CD4-positive, alpha-beta T cell (primary cell): ENCODE results near the gene CD2AP. TPM values are rescaled to one million over a fixed set of nuclear protein-coding genes. Genes with fewer than 3 reads are reported as not detected.

ENCODE experiments used
- ATAC-seq: fragments of 200-7000 bp; cut with Tn5 transposase; one replicate; pipeline ENCODE4 v1.10.0; 2022; ENCODE audit warnings: mild to moderate bottlenecking; ENCODE audit not compliant: poor library complexity
- CTCF ChIA-PET: fragments of 350-600 bp; sonication (Branson Sonifier 250); formaldehyde crosslinking; loops from one replicate; lab custom pipeline; 2021; ENCODE audit warnings: antibody characterized with exemption, inconsistent platforms; lab: Charles Lee
- POLR2A ChIA-PET: fragments of 350-600 bp; sonication (Branson Sonifier 250); formaldehyde crosslinking; loops from one replicate; lab custom pipeline; 2021; ENCODE audit warnings: antibody characterized with exemption, inconsistent platforms; lab: Charles Lee
- DNase-seq, 14 experiments: peaks; one replicate each; pipeline ENCODE4 v3.0.0-alpha.2; 2013 to 2020; ENCODE audit warnings: mixed read lengths in 2 of 14
- H3K27ac ChIP-seq, 2 donors: one replicate each; pipeline versions ENCODE4 v1.5.1 to v1.7.0; 2013; ENCODE audit warnings: low read length in 2 of 2, low read depth in 1 of 2, mild to moderate bottlenecking in 1 of 2
- H3K27me3 ChIP-seq, 2 experiments: 1 replicate in 1 of 2; 2 replicates in 1 of 2; pipeline versions ENCODE4 v1.6.1 to v1.7.0; 2013; ENCODE audit warnings: low read length in 2 of 2, control low read depth in 1 of 2, mild to moderate bottlenecking in 1 of 2, moderate library complexity in 1 of 2; ENCODE audit not compliant: insufficient read depth in 2 of 2, control insufficient read depth in 1 of 2
- H3K36me3 ChIP-seq: one replicate; pipeline ENCODE4 v1.6.1; 2013; ENCODE audit warnings: low read length, control low read depth; ENCODE audit not compliant: insufficient read depth
- H3K4me1 ChIP-seq: one replicate; pipeline ENCODE4 v1.6.1; 2013; ENCODE audit warnings: low read length, control low read depth; ENCODE audit not compliant: insufficient read depth
- H3K4me3 ChIP-seq: one replicate; pipeline ENCODE4 v1.5.1; 2013; ENCODE audit warnings: mild to moderate bottlenecking, low read length, moderate library complexity
- H3K9me3 ChIP-seq, 2 experiments: 1 replicate in 1 of 2; 2 replicates in 1 of 2; pipeline versions ENCODE4 v1.6.1 to v1.7.0; 2013; ENCODE audit warnings: low read length in 2 of 2, mild to moderate bottlenecking in 2 of 2, control low read depth in 1 of 2, moderate library complexity in 1 of 2; ENCODE audit not compliant: control insufficient read depth in 1 of 2, insufficient read depth in 1 of 2
- H3K27ac Mint-ChIP-seq: one replicate; pipeline ENCODE4 v1.8.0; 2020; ENCODE audit warnings: mixed read lengths
- H3K27me3 Mint-ChIP-seq: one replicate; pipeline ENCODE4 v1.8.0; 2021; ENCODE audit warnings: mixed read lengths
- H3K36me3 Mint-ChIP-seq: one replicate; pipeline ENCODE4 v1.8.0; 2021; ENCODE audit warnings: low read depth, mixed read lengths
- H3K4me1 Mint-ChIP-seq: one replicate; pipeline ENCODE4 v1.8.0; 2021; ENCODE audit warnings: low read depth, mixed read lengths
- H3K4me3 Mint-ChIP-seq: one replicate; pipeline ENCODE4 v1.8.0; 2020; ENCODE audit warnings: mild to moderate bottlenecking, mixed read lengths
- H3K9me3 Mint-ChIP-seq: one replicate; pipeline ENCODE4 v1.8.0; 2020; ENCODE audit warnings: mixed read lengths
- CTCF ChIP-seq: fragments of 200-600 bp; IDR thresholded peaks from one replicate; pipeline ENCODE4 v1.8.0; 2022; ENCODE audit warnings: antibody characterized with exemption, mild to moderate bottlenecking
- intact Hi-C, 2 experiments: fragments of 100-400 bp; cut with DNase I in 1 of 2; cut with micrococcal nuclease in 1 of 2; formaldehyde crosslinking; loops; one replicate each; pipeline versions ENCODE4 v1.15.1 to v1.9.0; 2023 to 2025; cut with DNase I, micrococcal nuclease
- total RNA-seq, 174 experiments: library from RNA in 2 of 174; stranded (reverse) in 2 of 174; gene quantifications; one replicate each; pipeline ENCODE4 v1.2.3 and lab custom pipeline; 2021 to 2026

CD2AP gene
- total RNA-seq, 2 experiments from 2014 or later: 29.4 to 31.3 TPM

GRCh38 chr6:47476781-47477496, 650 bp upstream of the CD2AP start:
- peak overlapping the region; percentile 100 for H3K4me3 Mint-ChIP-seq
- peaks cover 16% of the 10 kb centered on the region for H3K36me3 Mint-ChIP-seq
- ATAC-seq (no peak), DNase-seq (peak in 2 of 14 experiments; percentile 8 to 16)
- H3K4me1 Mint-ChIP-seq: peaks cover 45% of the 10 kb centered on the region
- intact Hi-C loops: loop anchor here (5.0 to 10.0 kb wide), 2 partner anchors 65 to 98 kb away; no protein-coding TSS in a partner anchor
- no peaks in the 10 kb centered on the region for H3K9me3 ChIP-seq
- H3K4me3 ChIP-seq: peak overlapping the region; percentile 92
- peaks cover 16% of the 10 kb centered on the region for H3K4me1 ChIP-seq
- H3K9me3 Mint-ChIP-seq: no peaks in the 10 kb centered on the region
- CTCF ChIA-PET: interaction anchor here (1.2 to 1.6 kb wide), 2 partner anchors 9 to 37 kb away, joined by 5 to 6 read pairs; no protein-coding TSS in a partner anchor
- no peaks in the 10 kb centered on the region for H3K27me3 ChIP-seq
- H3K27ac Mint-ChIP-seq: peak overlapping the region; percentile 95
- peak overlapping the region; percentile 71 to 85 for H3K27ac ChIP-seq
- no peaks in the 10 kb centered on the region for H3K36me3 ChIP-seq
- no peaks in the 10 kb centered on the region for H3K27me3 Mint-ChIP-seq
- POLR2A ChIA-PET: interaction anchor here (0.6 to 4.5 kb wide), 22 partner anchors 9 to 1347 kb away, joined by 3 to 73 read pairs (median 4); partner anchors contain the start of gene ENPP4
- no peak for TF ChIP-seq CTCF

GRCh38 chr6:47478233-47479139, 897 bp downstream of the CD2AP start:
- H3K4me3 ChIP-seq: peak overlapping the region; percentile 92
- Mint-ChIP-seq H3K4me1 (peaks cover 55% of the 10 kb centered on the region), H3K27me3 (no peaks in the 10 kb centered on the region), H3K27ac (peak overlapping the region; percentile 95), H3K36me3 (peaks cover 16% of the 10 kb centered on the region), H3K4me3 (peak overlapping the region; percentile 100), H3K9me3 (no peaks in the 10 kb centered on the region)
- no peaks in the 10 kb centered on the region for H3K27me3 ChIP-seq
- CTCF ChIA-PET: interaction anchor here (1.6 kb wide), 2 partner anchors 14 to 35 kb away, joined by 3 to 6 read pairs; no protein-coding TSS in a partner anchor
- ATAC-seq (peak; percentile 9), DNase-seq (peak in 1 of 14 experiments; percentile 14)
- peaks cover 20% of the 10 kb centered on the region for H3K4me1 ChIP-seq
- intact Hi-C loops: loop anchor here (1.0 to 10.0 kb wide), 4 partner anchors 16 to 96 kb away; no protein-coding TSS in a partner anchor
- H3K9me3 ChIP-seq: no peaks in the 10 kb centered on the region
- H3K27ac ChIP-seq: peak overlapping the region; percentile 85 to 91
- no peak for TF ChIP-seq CTCF
- POLR2A ChIA-PET: interaction anchor here (0.7 to 4.5 kb wide), 18 partner anchors 9 to 1349 kb away, joined by 3 to 73 read pairs (median 4); partner anchors contain the start of genes ENPP4 and TNFRSF21
- H3K36me3 ChIP-seq: no peaks in the 10 kb centered on the region

- Histone ChIP-seq H3K27me3 (no peaks in the 10 kb centered on the region), H3K36me3 (no peaks in the 10 kb centered on the region), H3K27ac (no peak overlapping the region), H3K9me3 (no peaks in the 10 kb centered on the region), H3K4me3 (peak overlapping the region; percentile 92), H3K4me1 (peaks cover 20% of the 10 kb centered on the region)
- H3K4me1 Mint-ChIP-seq: peaks cover 61% of the 10 kb centered on the region
- no peaks in the 10 kb centered on the region for H3K27me3 Mint-ChIP-seq
- ChIA-PET CTCF (interaction anchor here (1.6 kb wide), 1 partner anchor 15 kb away, joined by 3 read pairs; no protein-coding TSS in a partner anchor), POLR2A (interaction anchor here (1.2 to 4.5 kb wide), 3 partner anchors 64 to 152 kb away, joined by 4 to 73 read pairs (median 9); no protein-coding TSS in a partner anchor)
- peak overlapping the region; percentile 100 for H3K4me3 Mint-ChIP-seq
- TF ChIP-seq CTCF: no peak
- peaks cover 16% of the 10 kb centered on the region for H3K36me3 Mint-ChIP-seq
- DNase-seq (peak in 1 of 14 experiments; percentile 4), ATAC-seq (no peak)
- no peaks in the 10 kb centered on the region for H3K9me3 Mint-ChIP-seq
- peak overlapping the region; percentile 95 for H3K27ac Mint-ChIP-seq
- intact Hi-C loops: loop anchor here (2.0 to 10.0 kb wide), 3 partner anchors 16 to 96 kb away; no protein-coding TSS in a partner anchor
Measured at GRCh38 chr6:47479140-47479508, 1.5 kb downstream of the CD2AP start.
